Skeletal muscle cell (primary cell): ENCODE results near the gene LY6G6F.

Experiments used
- DNase-seq: peaks from one replicate; pipeline ENCODE4 v3.0.0-alpha.2; 2010; ENCODE audit warnings: low read depth
- H3K4me3 ChIP-seq: 2 replicates; pipeline ENCODE4 v1.5.1; 2011; ENCODE audit warnings: low read depth, mild to moderate bottlenecking, control low read depth, low read length, moderate library complexity

The LY6G6F gene

DNA sequence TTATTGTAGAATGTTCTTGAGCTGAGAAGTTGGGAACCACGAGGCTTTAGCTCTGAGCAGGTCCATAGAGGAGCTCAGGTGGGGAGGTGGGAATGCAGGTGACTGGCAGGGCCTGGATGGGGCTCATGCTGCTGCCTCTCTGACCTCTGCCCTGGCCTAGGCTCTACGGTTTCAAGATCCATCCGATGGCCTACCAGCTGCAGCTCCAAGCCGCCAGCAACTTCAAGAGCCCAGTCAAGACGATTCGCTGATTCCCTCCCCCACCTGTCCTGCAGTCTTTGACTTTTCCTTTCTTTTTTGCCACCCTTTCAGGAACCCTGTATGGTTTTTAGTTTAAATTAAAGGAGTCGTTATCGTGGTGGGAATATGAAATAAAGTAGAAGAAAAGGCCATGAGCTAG, 37.0 kb upstream of the LY6G6F start, which contains the start of gene LY6G5B:
TSS of gene LY6G5B (plus strand) at position 301 of the 400 bp plus-strand sequence. CDS start 975 bp downstream, outside the sequence.
- no peak within 1 kb of the TSS for H3K4me3 ChIP-seq
- no peak for DNase-seq

DNA sequence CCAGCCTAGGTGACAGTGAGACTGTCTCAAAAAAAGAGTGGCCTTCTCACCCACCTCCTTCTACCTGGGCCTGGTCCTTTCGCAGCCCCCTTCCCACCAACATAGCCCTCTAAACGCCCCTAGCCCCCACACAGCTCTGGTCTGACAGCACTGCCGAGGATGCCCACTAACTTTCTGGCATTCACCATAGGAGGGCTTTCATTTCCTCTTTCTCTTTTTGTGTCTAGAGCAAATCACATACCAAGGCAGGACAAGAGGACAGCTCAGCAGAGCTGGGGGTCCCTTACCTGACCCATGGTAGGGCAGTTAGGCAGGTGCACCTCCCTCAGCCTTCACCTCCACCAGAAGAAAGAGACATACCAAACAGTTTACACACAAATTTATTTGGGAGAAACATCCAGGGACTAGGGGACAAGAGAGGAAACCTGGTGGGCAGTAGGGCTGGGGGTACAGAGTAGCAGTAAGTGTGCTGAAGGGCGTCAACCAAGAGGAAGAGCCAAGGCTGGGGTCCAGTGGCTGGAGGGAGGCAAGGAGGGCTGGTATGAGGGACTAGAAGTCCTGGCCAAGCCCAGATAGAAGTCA, 30.3 kb upstream of the LY6G6F start:
- DNase-seq, result no peak
- no peak overlapping the region for H3K4me3 ChIP-seq

DNA sequence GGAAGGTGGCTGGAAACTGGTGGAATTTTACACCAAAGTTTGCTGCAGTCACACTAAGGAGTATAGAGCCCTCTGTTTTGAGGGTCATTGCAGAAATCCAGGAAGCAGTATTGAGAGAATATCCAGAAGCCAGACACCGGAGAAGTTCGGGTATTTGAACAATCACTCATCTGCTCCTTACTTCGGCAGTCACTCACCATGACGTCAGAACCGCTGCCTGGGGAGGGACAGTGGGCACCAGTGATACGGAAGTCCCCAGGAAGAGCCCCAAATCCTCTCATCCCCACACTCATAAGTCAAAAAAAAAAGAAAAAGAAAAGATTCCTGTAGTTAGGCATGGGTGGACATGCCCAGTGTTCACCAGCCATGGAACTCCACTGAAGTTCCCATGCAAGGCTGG, 29.8 kb upstream of the LY6G6F start:
- no peak overlapping the region for H3K4me3 ChIP-seq
- DNase-seq, result no peak

DNA sequence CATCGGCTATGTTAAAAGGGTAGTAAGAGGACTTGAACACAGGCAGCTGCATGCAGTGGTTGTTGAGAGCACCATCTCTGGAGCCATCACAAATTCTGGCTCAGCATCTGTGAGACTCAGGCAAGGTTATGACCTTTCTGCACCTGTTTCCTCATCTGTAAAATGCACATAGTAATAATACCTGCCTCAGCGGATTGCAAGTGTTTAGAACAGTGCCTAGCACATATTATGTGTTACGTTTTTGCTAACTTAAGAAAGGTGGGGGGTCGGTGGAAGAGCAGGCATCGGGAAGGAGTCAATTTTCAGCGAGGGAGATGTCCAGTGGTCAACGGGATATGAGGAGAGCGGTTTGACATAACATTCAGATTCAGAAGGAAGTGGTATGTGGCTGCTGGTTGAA, 28.7 kb upstream of the LY6G6F start:
- no peak overlapping the region for H3K4me3 ChIP-seq
- no peak for DNase-seq

DNA sequence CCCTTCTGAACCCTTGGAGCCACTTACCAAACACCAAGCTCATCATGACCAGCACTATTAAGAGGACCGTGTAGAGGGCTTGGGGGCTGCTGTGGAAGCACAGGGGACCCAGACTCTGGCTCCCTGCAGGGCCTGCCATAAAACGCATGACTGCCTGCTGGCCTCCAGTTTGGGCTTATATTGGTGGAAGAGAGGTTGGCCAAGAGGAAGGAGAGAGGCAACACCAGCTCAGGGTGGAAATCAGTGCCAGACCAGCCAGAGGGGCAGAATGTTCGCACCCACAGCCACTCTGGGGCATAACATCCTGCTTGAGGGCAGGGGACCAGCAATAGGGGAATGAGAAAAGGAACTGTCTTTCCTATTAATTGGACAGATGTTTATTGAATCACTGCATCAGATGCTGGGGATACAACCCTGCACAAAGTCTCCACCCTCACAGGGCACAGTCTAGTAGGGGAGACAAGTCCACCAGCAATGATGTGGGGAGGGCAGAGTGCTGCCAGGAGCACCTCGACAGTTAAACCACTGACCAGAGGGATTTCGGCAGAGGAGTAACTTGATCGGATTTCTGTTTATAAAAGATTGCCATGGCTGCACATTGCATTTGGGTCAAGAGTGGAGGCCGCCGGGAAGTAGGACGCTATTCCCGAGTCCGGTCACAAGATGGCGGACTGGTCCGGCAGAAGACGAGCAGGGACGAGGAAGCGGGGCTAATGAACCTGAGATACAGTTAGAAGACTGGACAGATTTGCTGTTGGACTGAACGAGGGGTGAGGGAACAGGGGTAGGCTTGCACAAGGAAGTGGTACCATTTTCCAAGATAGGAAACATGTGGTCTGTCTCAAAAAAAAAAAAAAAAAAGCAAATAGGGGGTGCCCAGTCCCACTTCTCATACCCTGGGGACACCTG, 26.2 kb upstream of the LY6G6F start, which contains the start of gene LY6G5C:
TSS of gene LY6G5C (minus strand) at position 842 of the 909 bp plus-strand sequence. CDS start at position 148, 694 bp downstream.
- H3K4me3 ChIP-seq, result peak within 1 kb of the TSS; percentile 55
- DNase-seq, result peak; percentile 75

DNA sequence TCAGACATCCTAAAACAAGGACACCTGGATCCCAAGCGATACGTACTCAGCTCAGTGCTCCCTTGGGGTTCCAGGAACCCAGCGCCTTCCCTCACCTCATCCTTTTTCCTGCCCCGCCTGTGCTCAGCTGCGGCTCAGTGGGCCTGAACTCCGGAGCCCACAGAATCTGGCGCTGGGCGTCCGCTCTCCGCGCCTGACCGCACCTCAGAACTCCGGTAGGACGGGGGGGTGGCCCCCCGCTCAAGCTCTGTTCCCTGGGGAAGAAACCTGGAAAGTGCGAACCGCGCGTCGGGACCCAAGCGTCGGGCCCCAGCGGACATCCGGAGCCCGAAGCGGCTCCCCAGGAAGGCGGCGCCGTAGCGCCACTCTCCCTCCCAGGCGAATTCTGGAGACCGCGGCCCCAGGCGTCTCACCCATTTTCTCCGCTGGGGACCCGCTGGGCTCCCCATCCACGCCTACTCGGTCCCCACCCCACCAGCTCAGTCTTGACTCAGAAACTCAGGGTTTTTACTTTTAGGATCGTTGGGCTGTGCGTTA, 25.5 kb upstream of the LY6G6F start:
- no peak for DNase-seq
- peak overlapping the region; percentile 55 for H3K4me3 ChIP-seq

DNA sequence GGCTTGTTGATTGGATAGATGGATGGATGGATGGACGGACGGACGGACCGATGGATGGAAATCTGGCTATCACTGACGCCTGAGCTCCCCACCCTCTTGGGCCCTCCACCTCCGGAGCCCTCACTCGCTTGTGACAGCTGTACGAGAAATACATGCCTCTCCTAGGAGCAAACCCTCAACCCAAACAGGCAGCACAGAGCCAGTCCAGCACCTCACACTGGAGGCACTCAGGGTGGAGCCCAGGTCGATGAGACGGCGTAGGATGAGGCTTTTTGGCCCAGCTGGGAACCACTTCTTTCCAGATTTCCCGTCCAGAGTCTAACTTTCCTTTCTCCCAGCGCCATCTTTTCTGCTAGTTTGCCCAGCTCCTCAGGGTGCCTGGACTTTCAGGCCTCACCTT, 23.1 kb upstream of the LY6G6F start:
- H3K4me3 ChIP-seq, result no peak overlapping the region
- no peak for DNase-seq

DNA sequence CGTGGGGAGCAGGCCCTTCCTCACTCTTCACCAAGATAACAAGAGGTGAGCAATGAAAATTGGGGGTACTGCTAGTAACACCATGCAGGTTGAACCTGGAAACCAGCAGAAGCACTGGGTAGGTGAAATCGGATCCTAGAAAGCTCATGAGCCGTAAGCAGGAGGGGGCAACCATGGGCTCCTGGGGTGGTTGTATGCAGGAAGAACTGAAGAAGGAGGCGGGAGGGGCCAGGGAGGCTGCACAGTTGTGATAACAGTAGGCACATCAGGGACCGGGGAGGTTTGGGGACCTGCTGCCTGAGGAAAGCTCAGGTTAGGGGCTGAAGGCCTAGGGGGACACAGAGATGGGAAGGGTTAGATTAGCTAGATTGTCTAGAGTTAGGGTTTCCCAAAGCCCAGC, 20.2 kb upstream of the LY6G6F start:
- no peak overlapping the region for H3K4me3 ChIP-seq
- no peak for DNase-seq

DNA sequence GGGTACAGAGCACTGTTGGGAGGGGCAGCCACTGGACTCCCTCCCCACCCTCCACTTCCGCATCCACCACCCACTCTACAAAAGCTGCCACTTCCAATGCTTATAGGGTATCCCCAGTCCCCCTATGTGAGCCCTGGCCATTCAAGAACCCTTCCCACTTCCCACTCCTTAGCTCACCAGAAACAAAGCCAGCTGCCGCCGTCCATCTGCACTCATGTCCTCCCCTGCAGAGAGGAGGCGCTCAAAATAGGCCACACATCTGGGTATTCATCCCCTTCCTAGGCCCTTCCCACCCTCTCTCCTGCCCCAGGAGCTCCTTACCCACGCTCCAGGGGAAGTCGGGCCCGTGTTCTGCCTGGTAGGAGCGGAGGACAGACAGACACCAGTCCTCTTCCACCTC, 19.3 kb upstream of the LY6G6F start:
- no peak overlapping the region for H3K4me3 ChIP-seq
- DNase-seq, result no peak

DNA sequence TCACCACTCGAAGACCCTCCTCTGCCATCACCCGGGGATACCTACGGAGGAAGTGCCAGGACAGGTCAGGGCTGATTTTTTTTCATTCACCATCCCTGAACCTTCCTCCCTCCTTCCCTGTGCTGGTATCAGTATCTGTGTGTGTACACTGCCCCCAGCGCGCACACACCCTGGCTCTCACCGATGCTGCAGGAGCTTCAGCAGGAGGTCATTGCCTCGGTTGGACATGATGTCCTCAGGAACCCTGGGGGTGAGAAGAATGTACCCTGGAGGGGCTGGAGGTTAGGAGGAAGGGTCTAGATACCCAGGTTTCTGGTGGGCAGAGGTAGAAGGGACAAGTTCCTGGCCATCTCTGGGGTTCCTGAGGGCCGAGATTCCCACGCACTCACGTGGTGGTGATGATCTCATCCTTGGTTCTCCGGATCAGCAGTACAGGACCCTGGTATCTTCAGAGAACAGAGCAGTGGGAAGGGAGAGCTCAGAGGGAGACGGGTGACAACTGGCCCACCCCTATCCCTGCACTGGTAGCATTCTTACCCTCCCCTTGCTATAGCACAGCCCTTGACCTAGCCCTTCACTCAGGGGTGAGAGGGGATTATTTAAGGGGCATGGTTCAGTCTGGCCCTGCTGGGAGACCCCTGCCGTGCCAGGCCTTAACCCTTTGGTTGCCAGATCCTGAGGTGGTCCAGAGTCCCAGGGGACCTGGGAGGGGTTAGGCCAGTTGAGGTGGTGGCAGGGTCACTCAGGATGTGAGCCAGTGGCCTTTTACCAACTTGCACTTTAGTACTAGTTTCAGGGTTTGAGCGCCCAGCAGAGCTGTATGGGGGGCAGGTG, 18.6 kb upstream of the LY6G6F start:
- no peak overlapping the region for H3K4me3 ChIP-seq
- no peak for DNase-seq

DNA sequence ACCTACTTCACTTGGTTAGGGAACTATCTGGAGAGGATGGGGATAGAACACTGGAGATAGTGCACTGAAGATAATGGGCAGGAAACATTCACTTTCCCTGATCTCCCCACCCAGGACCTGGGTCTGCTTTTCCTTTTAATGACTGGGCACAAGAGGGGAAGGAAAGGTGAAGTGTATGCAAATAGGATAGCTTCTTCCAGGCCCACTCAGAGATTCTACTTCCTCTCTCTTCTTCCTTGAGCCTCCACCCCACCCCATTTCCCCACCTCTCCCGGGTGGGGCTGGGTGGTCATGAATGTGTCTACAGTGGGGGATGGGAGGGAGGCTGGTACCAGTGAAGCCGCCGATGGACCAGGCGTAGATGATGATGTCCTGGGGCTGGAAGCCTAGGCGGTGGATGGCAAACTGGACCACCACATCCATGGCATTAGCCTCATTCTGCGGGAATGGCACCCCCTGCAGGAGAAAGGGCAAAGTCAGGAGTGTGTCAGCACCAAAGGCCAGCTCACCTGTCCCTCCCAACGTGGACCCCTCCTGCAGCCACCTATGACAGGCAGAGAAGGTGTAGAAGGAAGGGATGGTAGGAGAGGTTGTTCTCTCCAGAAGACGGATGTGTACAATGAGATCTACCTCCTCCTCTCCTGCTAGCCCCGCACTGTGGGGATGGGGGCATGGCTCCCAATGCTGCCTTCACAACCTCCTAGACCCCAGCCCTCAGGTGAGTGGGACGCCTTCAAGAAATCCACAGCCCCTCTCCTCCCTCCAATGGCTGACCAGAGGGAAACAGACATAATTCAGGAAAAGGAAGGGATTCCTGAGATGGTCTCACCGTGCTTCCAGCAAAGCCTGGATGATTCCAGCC, 17.2 kb upstream of the LY6G6F start:
- no peak for DNase-seq
- H3K4me3 ChIP-seq, result no peak overlapping the region

DNA sequence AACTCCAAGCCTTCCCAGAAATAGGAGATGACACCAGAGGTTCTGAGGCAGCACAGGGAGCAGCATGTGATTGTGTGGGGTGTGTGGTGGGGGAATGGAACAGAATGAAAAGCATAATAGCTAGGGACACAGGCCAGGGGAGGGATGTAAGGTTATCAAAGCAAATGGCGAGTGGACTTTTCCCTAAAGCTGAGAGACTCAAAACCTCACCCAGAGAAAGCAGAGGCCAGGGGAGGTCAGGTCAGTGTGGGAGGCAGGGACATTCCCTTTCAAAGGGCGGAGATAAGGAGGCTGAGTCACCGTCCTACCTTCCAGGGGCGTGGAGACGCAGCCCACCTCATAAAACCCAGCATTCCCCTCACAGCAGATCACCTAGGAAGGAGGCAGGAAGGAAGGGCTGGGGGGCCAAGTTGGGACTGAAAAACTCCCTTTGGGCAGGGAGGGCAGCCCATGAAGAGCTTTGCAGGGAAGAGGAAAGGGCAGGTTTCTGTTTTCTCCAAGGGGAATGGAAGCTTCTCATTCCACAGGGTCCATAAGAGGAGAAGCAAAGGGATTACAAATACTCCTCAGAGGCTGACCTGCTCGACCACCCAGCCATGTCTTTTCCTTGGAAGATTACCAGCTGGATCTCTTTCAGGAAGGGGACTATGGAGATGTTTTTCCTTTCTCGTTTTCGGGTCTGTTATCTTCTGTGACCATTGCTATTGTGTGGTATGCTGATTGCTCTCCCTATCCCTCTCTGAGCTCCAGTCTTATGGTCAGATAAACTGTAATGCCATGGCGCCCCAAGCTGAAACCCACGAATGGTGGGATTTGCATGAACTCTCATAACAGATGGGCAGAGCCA, 16.2 kb upstream of the LY6G6F start:
- DNase-seq, result no peak
- no peak overlapping the region for H3K4me3 ChIP-seq

DNA sequence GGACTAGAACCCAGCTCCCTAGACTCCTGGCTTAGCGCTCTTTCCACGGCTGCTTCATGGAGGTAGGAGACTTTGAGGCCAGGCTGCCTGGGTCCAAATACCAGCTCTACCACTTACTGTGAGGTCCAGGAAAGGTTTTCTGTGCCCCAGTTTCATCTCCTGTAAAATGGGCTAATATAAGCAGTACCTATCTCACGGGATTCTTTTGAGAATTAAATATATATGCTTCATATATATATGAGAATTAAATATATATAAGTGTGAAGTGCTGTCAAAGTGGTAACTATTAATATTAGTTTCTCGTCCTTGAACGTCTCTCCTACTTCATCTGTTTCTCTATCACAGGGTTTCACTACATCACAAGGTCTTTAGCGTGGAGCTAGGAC, 15.6 kb upstream of the LY6G6F start:
- H3K4me3 ChIP-seq, result no peak overlapping the region
- DNase-seq, result no peak

DNA sequence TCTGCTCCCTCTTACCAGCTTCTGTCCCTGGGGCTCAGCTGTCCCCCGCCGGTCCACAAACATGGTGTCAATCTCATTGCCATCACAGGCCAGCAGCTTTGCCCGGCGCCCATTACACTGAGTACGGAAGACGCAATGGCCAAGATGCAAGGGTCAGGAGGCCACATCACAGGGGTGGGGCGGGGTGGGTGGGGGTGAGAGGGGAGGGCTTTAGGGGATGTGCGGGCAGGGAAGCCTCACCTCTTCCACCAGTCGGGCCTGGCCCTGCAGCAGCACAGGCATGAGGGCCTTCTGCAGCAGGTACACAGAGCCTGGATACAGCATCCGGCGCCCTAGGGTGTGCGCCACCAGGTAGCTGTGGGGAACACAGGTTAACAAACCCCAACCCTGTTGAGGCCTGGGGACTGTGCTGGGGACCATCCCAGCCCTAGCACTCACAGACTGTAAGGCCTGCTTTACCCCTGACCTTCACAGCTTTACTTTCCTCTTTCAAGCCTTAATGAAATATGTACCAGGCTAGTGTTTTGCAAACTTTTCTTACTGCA, 15.0 kb upstream of the LY6G6F start:
- H3K4me3 ChIP-seq, result no peak overlapping the region

DNA sequence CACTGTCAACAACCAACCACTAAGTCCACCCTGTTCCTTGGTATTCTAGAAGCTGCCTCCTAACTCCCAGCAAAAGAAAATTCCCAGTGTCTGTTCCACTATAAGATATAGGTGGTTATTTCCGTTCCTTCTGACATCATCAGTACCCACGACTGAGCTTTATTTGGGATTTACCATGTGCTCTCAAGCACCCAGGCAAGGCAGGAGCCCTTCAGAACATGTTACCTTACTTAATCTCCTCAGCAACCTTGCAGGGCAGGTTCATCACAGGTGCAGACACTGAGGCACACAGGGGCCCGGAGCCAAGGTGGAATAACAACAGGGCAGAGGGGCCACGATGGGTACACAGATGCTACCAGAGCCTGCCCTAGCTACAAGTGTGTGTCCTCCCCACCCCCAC, 14.3 kb upstream of the LY6G6F start:
- no peak for DNase-seq
- no peak overlapping the region for H3K4me3 ChIP-seq

More for the DNA sequence above, 15.0 kb upstream of the LY6G6F start:
- DNase-seq, result no peak

DNA sequence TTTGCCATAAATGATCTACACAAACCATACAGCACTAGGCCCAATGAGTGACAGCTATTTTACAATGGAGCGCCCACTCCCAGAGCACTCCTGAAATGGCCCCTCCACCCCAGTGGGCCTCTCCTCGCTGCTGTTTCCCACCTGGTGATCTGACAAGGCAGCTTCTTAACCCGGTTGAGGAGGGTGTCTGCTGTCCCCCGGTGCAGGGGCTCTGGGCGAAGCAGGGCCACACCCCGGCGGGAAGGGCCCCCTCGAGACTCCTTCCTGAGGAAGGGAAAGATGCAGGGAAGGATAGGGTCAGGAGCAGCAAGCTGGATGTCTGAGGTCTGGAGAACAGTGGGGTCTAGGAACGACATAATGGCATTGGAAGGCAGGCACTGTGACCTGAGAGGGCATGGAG, 13.8 kb upstream of the LY6G6F start:
- no peak overlapping the region for H3K4me3 ChIP-seq
- DNase-seq, result no peak

DNA sequence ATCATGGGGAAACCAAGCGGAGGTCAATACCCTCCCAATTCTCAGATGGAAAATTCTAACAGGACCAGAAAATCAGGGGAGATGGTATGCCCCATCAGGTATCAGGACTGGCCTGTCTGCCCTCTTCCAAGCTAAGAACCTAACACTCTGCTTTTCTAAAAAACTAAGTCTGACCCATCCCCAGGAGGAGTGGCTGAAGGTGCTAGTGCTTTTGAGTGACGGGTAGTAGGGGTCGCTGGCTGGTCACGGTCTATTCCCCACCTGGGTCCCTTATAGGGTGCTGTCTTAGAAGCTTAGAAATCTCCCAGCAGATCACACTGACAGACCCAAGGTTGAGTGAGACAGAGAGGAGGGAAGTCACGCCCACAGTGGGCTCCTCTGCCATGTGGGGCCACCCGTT, 13.1 kb upstream of the LY6G6F start:
- no peak overlapping the region for H3K4me3 ChIP-seq
- DNase-seq, result no peak

DNA sequence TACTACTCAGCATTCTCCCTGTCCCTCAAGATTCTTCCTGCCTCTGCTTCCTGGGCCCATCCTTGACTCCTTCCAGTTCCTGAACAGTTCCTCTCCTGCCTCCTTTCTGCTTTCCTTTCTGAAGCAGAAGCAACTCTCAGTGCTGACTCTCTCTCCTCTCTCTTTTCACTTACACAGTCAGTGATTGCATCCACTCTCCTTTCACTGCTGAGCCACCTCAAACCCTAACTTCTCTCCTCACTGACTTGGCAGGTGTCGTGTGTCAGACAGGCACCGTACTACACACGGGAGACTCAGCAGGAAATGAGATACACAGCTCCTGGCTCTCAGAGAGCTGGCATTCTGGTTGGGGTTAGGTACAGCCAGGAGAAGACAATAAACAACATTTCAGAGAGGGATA, 9.1 kb upstream of the LY6G6F start:
- DNase-seq, result no peak

More for the DNA sequence above, 9.1 kb upstream of the LY6G6F start:
- H3K4me3 ChIP-seq, result no peak overlapping the region
